Erythroblast (primary cell): Measurements from ENCODE around the gene PAPSS2.

ENCODE experiments used
- GATA1 ChIP-seq: IDR thresholded peaks from 2 replicates; pipeline ENCODE4 v1.6.1; 2011; ENCODE audit warnings: low read depth, mild to moderate bottlenecking, control low read depth, low read length, moderate library complexity
- POLR2A ChIP-seq: IDR thresholded peaks from 2 replicates; pipeline ENCODE4 v1.6.1; 2011; ENCODE audit warnings: mild to moderate bottlenecking, low read length

DNA sequence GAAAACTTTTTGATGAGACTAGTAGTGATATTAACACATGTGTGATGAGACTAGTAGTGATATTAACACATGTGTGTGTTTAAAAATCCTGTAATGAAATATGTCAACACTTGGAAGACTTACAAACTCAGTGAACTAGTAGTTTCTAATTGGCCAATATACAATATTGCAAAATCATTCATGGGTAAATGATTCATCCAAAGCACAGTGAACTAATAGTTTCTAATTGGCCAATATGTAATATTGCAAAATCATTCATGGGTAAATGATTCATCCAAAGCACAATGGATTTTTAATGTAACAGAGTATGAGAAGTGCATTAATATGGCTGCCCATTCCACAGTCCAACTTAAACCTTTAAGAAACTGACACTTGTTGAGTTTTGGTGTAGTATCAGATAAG is 80.6 kb downstream of the PAPSS2 start:
- TF ChIP-seq POLR2A (no peak), GATA1 (no peak)
